Parathyroid adenoma (tissue), 2 donors: ENCODE measurements around the gene TEX29.

Source experiments
- H2AFZ ChIP-seq: fragments of 300-600 bp; sonication (generic); one replicate; pipeline ENCODE4 v1.7.0; 2017; ENCODE audit warnings: antibody characterized with exemption, mild to moderate bottlenecking
- H3K27ac ChIP-seq: fragments of 300-600 bp; sonication (generic); one replicate; pipeline ENCODE4 v1.7.0; 2017
- H3K27me3 ChIP-seq: fragments of 300-600 bp; sonication (generic); one replicate; pipeline ENCODE4 v1.7.0; 2017; ENCODE audit warnings: low read length; ENCODE audit not compliant: control insufficient read depth, insufficient read depth
- H3K36me3 ChIP-seq: fragments of 300-600 bp; sonication (generic); one replicate; pipeline ENCODE4 v1.7.0; 2017; ENCODE audit warnings: low read length; ENCODE audit not compliant: control insufficient read depth, insufficient read depth
- H3K4me1 ChIP-seq: fragments of 300-600 bp; sonication (generic); one replicate; pipeline ENCODE4 v1.7.0; 2017; ENCODE audit warnings: control low read depth
- H3K4me2 ChIP-seq: fragments of 300-600 bp; sonication (generic); one replicate; pipeline ENCODE4 v1.7.0; 2017; ENCODE audit warnings: low read length
- H3K4me3 ChIP-seq: fragments of 300-600 bp; sonication (generic); one replicate; pipeline ENCODE4 v1.7.0; 2017; ENCODE audit warnings: low read depth, low read length
- H3K79me2 ChIP-seq: fragments of 300-600 bp; sonication (generic); one replicate; pipeline ENCODE4 v1.7.0; 2017; ENCODE audit warnings: control low read depth
- H3K9ac ChIP-seq: fragments of 300-600 bp; sonication (generic); one replicate; pipeline ENCODE4 v1.7.0; 2017; ENCODE audit warnings: mild to moderate bottlenecking
- H3K9me3 ChIP-seq: fragments of 300-600 bp; sonication (generic); one replicate; pipeline ENCODE4 v1.7.0; 2017; ENCODE audit warnings: low read length; ENCODE audit not compliant: control insufficient read depth
- CTCF ChIP-seq: fragments of 300-600 bp; sonication (generic); IDR thresholded peaks from one replicate; pipeline ENCODE4 v1.7.0; 2017; ENCODE audit warnings: antibody characterized with exemption, mild to moderate bottlenecking
- donor health status: primary hyperparathyroidism.

TEX29 gene

GRCh38 chr13:111280681-111281585 lies 39.5 kb upstream of the TEX29 start:
- no peak overlapping the region for H3K4me2 ChIP-seq
- no peaks in the 10 kb centered on the region for H3K27me3 ChIP-seq
- H3K36me3 ChIP-seq, result no peaks in the 10 kb centered on the region
- no peaks in the 10 kb centered on the region for H3K79me2 ChIP-seq
- H3K9ac ChIP-seq, result no peak overlapping the region
- no peak for TF ChIP-seq CTCF
- H3K4me1 ChIP-seq, result no peaks in the 10 kb centered on the region
- H3K9me3 ChIP-seq, result no peaks in the 10 kb centered on the region
- H3K27ac ChIP-seq, result peak overlapping the region; percentile 12
- no peak overlapping the region for H3K4me3 ChIP-seq
- no peak overlapping the region for H2AFZ ChIP-seq

GRCh38 chr13:111281751-111282311 lies 38.6 kb upstream of the TEX29 start:
- Histone ChIP-seq H3K27ac (peak overlapping the region; percentile 12), H3K36me3 (no peaks in the 10 kb centered on the region), H3K4me1 (no peaks in the 10 kb centered on the region), H3K4me2 (no peak overlapping the region), H3K27me3 (no peaks in the 10 kb centered on the region), H3K9ac (no peak overlapping the region), H2AFZ (no peak overlapping the region), H3K9me3 (no peaks in the 10 kb centered on the region), H3K79me2 (no peaks in the 10 kb centered on the region), H3K4me3 (no peak overlapping the region)
- TF ChIP-seq CTCF, result no peak

- H3K27ac ChIP-seq, result peak overlapping the region; percentile 12
- no peaks in the 10 kb centered on the region for H3K36me3 ChIP-seq
- H3K9ac ChIP-seq, result no peak overlapping the region
These were observed 38.0 kb upstream of the TEX29 start for GRCh38 chr13:111282425-111282824.

GRCh38 chr13:111282997-111283396 lies 37.4 kb upstream of the TEX29 start:
- no peaks in the 10 kb centered on the region for H3K9me3 ChIP-seq
- H3K79me2 ChIP-seq, result no peaks in the 10 kb centered on the region
- no peak overlapping the region for H3K4me3 ChIP-seq
- H3K36me3 ChIP-seq, result no peaks in the 10 kb centered on the region
- no peaks in the 10 kb centered on the region for H3K27me3 ChIP-seq
- no peak overlapping the region for H3K4me2 ChIP-seq
- TF ChIP-seq CTCF, result no peak
- no peak overlapping the region for H3K27ac ChIP-seq
- H3K9ac ChIP-seq, result no peak overlapping the region
- no peak overlapping the region for H2AFZ ChIP-seq
- no peaks in the 10 kb centered on the region for H3K4me1 ChIP-seq

More at GRCh38 chr13:111282425-111282824, 38.0 kb upstream of the TEX29 start:
- Histone ChIP-seq H3K4me3 (no peak overlapping the region), H3K79me2 (no peaks in the 10 kb centered on the region), H2AFZ (no peak overlapping the region), H3K4me2 (no peak overlapping the region), H3K27me3 (no peaks in the 10 kb centered on the region), H3K4me1 (no peaks in the 10 kb centered on the region), H3K9me3 (no peaks in the 10 kb centered on the region)
- no peak for TF ChIP-seq CTCF
